Caki2 (cell line): ENCODE measurements around the gene INAFM2. TPM values are rescaled to one million over a fixed set of nuclear protein-coding genes. Genes with fewer than 3 reads are reported as not detected.

Source experiments
- DNase-seq: peaks from one replicate; pipeline ENCODE4 v3.0.0-alpha.2; 2015; ENCODE audit warnings: low read depth
- in situ Hi-C: cut with HindIII; loops from 2 replicates; pipeline ENCODE4 v1.10.0; 2016; ENCODE audit warnings: low sequenced_read_pairs, low pct_unique_long_range_greater_than_20kb, mixed read lengths
- total RNA-seq: library from RNA; depleted of rRNA; stranded (reverse); fragments of >200 nt; shearing (Covaris generic); gene quantifications from 2 replicates; pipeline ENCODE4 v1.2.3, GENCODE V29; 2014; ENCODE audit warnings: low replicate concordance; rRNA removed

Gene INAFM2
- total RNA-seq, 1 experiment from 2014 or later = 4.6 TPM

- in situ Hi-C loops = no loop called here
- DNase-seq = no peak
Measured at GRCh38 chr15:40365624-40366456, 42.3 kb downstream of the INAFM2 start.

- in situ Hi-C loops = no loop called here
- no peak for DNase-seq
Measured at GRCh38 chr15:40366457-40367370, 43.2 kb downstream of the INAFM2 start.

DNA sequence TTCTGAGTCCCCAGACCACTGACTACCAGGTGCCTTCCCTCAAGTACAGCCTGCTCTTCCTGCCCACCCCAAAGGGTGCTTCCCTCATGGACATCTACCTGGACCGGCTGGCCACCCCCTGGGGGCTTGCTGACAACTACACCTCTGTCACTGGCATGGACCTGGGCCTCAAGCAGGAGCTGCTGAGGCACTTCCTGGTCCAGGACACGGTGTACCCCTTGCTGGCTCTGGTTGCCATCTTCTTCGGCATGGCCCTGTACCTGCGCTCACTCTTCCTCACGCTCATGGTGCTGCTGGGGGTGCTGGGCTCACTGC is 43.8 kb downstream of the INAFM2 start:
- in situ Hi-C loops = no loop called here
- DNase-seq = no peak

DNA sequence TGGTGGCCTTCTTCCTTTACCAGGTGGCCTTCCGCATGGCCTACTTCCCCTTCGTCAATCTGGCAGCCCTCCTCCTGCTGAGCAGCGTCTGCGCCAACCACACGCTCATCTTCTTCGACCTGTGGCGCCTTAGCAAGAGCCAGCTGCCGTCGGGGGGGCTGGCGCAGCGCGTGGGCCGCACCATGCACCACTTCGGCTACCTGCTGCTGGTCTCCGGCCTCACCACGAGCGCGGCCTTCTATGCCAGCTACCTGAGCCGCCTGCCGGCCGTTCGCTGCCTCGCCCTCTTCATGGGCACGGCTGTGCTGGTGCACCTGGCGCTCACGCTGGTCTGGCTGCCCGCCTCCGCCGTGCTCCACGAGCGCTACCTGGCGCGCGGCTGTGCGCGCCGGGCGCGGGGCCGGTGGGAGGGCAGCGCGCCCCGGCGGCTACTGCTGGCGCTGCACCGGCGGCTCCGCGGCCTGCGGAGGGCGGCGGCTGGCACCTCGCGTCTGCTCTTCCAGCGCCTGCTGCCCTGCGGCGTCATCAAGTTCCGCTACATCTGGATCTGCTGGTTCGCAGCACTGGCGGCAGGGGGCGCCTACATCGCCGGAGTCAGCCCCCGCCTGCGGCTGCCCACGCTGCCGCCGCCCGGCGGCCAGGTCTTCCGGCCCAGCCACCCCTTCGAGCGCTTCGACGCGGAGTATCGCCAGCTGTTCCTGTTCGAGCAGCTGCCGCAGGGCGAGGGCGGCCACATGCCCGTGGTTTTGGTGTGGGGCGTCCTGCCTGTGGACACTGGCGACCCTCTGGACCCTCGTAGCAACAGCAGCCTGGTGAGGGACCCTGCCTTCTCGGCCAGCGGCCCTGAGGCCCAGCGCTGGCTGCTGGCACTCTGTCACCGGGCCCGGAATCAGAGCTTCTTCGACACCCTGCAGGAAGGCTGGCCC is 44.5 kb downstream of the INAFM2 start:
- in situ Hi-C loops = no loop called here
- peak; percentile 76 for DNase-seq

DNA sequence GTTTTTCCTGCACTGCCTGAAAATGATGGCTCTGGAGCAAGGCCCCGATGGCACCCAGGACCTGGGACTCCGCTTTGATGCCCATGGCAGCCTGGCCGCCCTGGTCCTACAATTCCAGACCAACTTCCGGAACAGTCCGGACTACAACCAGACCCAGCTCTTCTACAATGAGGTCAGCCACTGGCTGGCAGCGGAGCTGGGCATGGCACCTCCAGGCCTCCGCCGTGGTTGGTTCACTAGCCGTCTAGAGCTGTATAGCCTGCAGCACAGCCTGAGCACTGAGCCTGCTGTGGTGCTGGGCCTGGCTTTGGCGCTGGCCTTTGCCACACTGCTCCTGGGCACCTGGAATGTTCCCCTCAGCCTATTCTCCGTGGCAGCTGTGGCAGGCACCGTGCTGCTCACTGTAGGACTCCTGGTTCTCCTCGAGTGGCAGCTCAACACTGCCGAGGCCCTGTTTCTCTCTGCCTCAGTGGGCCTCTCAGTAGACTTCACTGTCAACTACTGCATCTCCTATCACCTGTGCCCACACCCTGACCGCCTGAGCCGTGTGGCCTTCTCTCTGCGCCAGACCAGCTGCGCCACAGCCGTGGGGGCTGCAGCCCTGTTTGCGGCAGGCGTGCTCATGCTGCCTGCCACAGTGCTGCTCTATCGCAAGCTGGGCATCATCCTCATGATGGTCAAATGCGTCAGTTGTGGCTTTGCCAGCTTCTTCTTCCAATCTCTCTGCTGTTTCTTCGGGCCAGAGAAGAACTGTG is 45.4 kb downstream of the INAFM2 start:
- in situ Hi-C loops = no loop called here
- no peak for DNase-seq

DNA sequence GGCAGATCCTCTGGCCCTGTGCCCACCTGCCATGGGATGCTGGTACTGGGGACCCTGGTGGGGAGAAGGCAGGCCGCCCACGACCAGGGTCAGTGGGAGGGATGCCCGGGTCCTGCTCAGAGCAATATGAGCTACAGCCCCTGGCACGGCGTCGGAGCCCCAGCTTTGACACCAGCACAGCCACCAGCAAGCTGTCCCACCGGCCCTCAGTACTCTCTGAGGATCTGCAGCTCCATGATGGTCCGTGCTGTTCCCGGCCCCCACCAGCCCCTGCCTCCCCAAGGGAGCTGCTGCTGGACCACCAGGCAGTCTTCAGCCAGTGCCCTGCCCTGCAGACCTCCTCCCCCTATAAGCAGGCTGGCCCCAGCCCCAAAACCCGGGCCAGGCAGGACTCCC is 46.0 kb downstream of the INAFM2 start:
- in situ Hi-C loops = no loop called here
- DNase-seq = no peak

DNA sequence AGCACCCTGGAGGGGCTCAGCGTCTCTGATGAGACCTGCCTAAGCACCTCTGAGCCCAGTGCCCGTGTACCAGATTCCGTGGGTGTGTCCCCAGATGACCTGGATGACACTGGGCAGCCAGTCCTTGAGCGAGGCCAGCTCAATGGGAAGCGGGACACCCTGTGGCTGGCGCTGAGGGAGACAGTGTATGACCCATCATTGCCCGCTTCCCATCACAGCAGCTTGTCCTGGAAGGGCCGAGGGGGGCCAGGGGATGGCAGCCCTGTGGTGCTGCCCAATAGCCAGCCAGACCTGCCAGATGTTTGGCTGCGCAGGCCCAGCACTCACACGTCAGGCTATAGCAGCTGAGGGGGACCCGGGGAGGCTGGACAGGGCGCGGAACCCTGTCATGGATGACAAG is 46.5 kb downstream of the INAFM2 start:
- no peak for DNase-seq
- in situ Hi-C loops = no loop called here

GRCh38 chr15:40372981-40373380 is 49.5 kb downstream of the INAFM2 start:
- in situ Hi-C loops = no loop called here
- DNase-seq = no peak

Other genes starting within 250 kb of the INAFM2 start
- gene BMF, start 214.8 kb upstream of the INAFM2 start, total RNA-seq = 0.23 and 1.8 TPM in 2 replicates
- 44.3 and 49.3 TPM in 2 replicates for gene BUB1B, start 162.6 kb upstream of the INAFM2 start, total RNA-seq
- gene PAK6, start 84.6 kb upstream of the INAFM2 start, total RNA-seq = not detected in 2 replicates
- not detected in 2 replicates for gene ANKRD63, start 40.6 kb upstream of the INAFM2 start, total RNA-seq
- not detected in 2 replicates for gene PLCB2, start 15.8 kb upstream of the INAFM2 start, total RNA-seq
- 10.1 and 35.3 TPM in 2 replicates for gene CCDC9B, start 17.2 kb downstream of the INAFM2 start, total RNA-seq
- gene PHGR1, start 27.3 kb downstream of the INAFM2 start, total RNA-seq = not detected in 2 replicates
- under 0.01 TPM in 1 of 2 replicates, not detected in the other for gene DISP2, start 34.5 kb downstream of the INAFM2 start, total RNA-seq
- 54.8 and 65.1 TPM in 2 replicates for gene KNSTRN, start 59.0 kb downstream of the INAFM2 start, total RNA-seq
- gene IVD, start 82.1 kb downstream of the INAFM2 start, total RNA-seq = 50.4 and 79.9 TPM in 2 replicates
- 4.6 and 5.0 TPM in 2 replicates for gene BAHD1, start 117.3 kb downstream of the INAFM2 start, total RNA-seq
- gene CHST14, start 147.3 kb downstream of the INAFM2 start, total RNA-seq = 17.3 and 20.0 TPM in 2 replicates
- 31.4 and 33.7 TPM in 2 replicates for gene CCDC32, start 241.3 kb downstream of the INAFM2 start, total RNA-seq
- gene RPUSD2, start 245.6 kb downstream of the INAFM2 start, total RNA-seq = 16.1 and 20.3 TPM in 2 replicates